Smooth muscle cell (in vitro differentiated cells): ENCODE measurements around the gene TSC22D2. TPM values are rescaled to one million over a fixed set of nuclear protein-coding genes. Genes with fewer than 3 reads are reported as not detected.

ENCODE experiments used
- DNase-seq: peaks from one replicate; lab custom pipeline; 2025; ENCODE audit not compliant: unreplicated experiment; lab: John Stamatoyannopoulos, UW
- H2AFZ ChIP-seq: fragments of 200-600 bp; sonication (generic); 2 replicates; pipeline ENCODE4 v1.6.0; 2016; ENCODE audit warnings: antibody characterized with exemption, low read depth, mild to moderate bottlenecking
- H3F3A ChIP-seq: fragments of 200-600 bp; sonication (generic); 2 replicates; pipeline ENCODE4 v1.6.0; 2017; ENCODE audit warnings: antibody characterized with exemption, low read depth
- H3K27ac ChIP-seq: fragments of 200-600 bp; sonication (generic); 2 replicates; pipeline ENCODE4 v1.5.1; 2016; ENCODE audit warnings: low read depth, mild to moderate bottlenecking
- H3K27me3 ChIP-seq: fragments of 200-600 bp; sonication (generic); 2 replicates; pipeline ENCODE4 v1.6.1; 2016; ENCODE audit warnings: low read depth, mild to moderate bottlenecking
- H3K36me3 ChIP-seq: fragments of 200-600 bp; sonication (generic); 2 replicates; pipeline ENCODE4 v1.5.1; 2016; ENCODE audit warnings: low read depth
- H3K4me1 ChIP-seq: fragments of 200-600 bp; sonication (generic); 2 replicates; pipeline ENCODE4 v1.5.1; 2016; ENCODE audit warnings: low read depth
- H3K4me2 ChIP-seq: fragments of 200-600 bp; sonication (generic); 2 replicates; pipeline ENCODE4 v1.6.0; 2016; ENCODE audit warnings: mild to moderate bottlenecking
- H3K4me3 ChIP-seq: fragments of 200-600 bp; sonication (generic); 2 replicates; pipeline ENCODE4 v1.5.1; 2016; ENCODE audit warnings: mild to moderate bottlenecking
- H3K79me2 ChIP-seq: fragments of 200-600 bp; sonication (generic); 2 replicates; pipeline ENCODE4 v1.6.0; 2016; ENCODE audit warnings: low read depth, mild to moderate bottlenecking
- H3K9ac ChIP-seq: fragments of 200-600 bp; sonication (generic); 2 replicates; pipeline ENCODE4 v1.6.0; 2016; ENCODE audit warnings: low read depth
- H3K9me3 ChIP-seq: fragments of 200-600 bp; sonication (generic); replicated peaks from 2 replicates; pipeline ENCODE4 v1.5.1; 2016; ENCODE audit warnings: low read depth
- H4K20me1 ChIP-seq: fragments of 200-600 bp; sonication (generic); 2 replicates; pipeline ENCODE4 v1.6.0; 2016; ENCODE audit warnings: low read depth
- WGBS: methylation state at CpG from one replicate; pipeline ENCODE4 v1.1.7; 2016; ENCODE audit warnings: low lambda C conversion rate; 5-methylcytosine and 5-hydroxymethylcytosine counted together
- polyA plus RNA-seq: library from polyadenylated mRNA; unstranded; fragments of >200 nt; fragmentation: Nextera tagmentation; extraction: Ambion mirVana; gene quantifications from 2 replicates; pipeline ENCODE4 v1.2.1, GENCODE V29; 2016
- total RNA-seq: library from RNA; depleted of rRNA; stranded (reverse); fragments of >200 nt; gene quantifications from 2 replicates; pipeline ENCODE4 v1.2.3, GENCODE V29; 2014
- TF ChIP-seq, protein P1 (sequence below): fragments of 200-600 bp; sonication (generic); IDR thresholded peaks from 2 replicates; pipeline ENCODE4 v1.5.1; 2017; ENCODE audit warnings: borderline replicate concordance, mild to moderate bottlenecking, antibody characterized with exemption; ENCODE audit not compliant: insufficient read depth, poor library complexity, severe bottlenecking

TSC22D2 gene
- total and polyA plus RNA-seq, 2 experiments from 2014 or later, result 31.7 to 37.0 TPM

DNA sequence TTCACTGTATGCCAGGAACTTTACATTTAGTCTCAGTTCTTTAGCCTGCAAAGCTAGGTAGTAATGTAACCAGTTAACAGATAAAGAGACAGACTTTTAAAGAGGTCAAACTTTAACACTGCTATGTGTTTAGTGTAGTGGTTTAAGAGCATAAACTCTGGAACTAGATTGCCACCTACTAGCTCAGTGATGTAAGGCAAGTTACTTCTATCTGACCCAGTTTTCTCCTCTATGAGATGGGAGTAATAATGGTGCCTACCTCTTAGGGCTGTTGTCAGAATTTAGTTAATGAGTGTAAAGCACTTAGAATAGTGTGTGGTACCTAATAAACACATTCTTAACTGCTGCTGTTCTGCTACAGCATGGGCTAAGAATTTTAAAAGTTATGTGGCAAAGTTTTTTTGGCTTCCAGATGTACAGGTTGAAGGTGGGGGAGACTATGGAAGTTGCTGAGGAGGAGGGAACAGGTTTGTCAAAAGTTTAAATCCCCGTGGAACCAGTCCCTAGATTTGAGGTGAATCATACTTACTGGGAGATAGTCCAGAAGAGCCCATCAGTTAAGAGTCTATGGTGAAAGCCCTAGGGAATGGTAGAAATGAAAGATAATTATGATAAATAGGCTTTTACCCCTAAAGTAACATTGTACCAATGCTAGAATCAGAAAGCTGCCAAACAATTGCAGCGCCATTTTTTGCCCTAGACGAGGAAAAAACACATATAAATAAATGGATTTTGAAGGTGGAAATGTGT is 13.9 kb downstream of the TSC22D2 start:
- no peaks in the 10 kb centered on the region for H3K9me3 ChIP-seq
- no peak overlapping the region for H3K4me3 ChIP-seq
- peaks cover 5% of the 10 kb centered on the region for H3K36me3 ChIP-seq
- WGBS, result 61% methylated on average over 3 of the region's 3 CpGs
- no peak for DNase-seq
- peak overlapping the region; percentile 43 for H3K4me2 ChIP-seq
- H4K20me1 ChIP-seq, result peaks cover 100% of the 10 kb centered on the region
- TF ChIP-seq, protein P1, sequence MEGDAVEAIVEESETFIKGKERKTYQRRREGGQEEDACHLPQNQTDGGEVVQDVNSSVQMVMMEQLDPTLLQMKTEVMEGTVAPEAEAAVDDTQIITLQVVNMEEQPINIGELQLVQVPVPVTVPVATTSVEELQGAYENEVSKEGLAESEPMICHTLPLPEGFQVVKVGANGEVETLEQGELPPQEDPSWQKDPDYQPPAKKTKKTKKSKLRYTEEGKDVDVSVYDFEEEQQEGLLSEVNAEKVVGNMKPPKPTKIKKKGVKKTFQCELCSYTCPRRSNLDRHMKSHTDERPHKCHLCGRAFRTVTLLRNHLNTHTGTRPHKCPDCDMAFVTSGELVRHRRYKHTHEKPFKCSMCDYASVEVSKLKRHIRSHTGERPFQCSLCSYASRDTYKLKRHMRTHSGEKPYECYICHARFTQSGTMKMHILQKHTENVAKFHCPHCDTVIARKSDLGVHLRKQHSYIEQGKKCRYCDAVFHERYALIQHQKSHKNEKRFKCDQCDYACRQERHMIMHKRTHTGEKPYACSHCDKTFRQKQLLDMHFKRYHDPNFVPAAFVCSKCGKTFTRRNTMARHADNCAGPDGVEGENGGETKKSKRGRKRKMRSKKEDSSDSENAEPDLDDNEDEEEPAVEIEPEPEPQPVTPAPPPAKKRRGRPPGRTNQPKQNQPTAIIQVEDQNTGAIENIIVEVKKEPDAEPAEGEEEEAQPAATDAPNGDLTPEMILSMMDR, result no peak
- no peak overlapping the region for H3K9ac ChIP-seq
- peaks cover 100% of the 10 kb centered on the region for H3K79me2 ChIP-seq
- H3K27me3 ChIP-seq, result no peaks in the 10 kb centered on the region
- peak overlapping the region; percentile 10 for H3K27ac ChIP-seq
- no peak overlapping the region for H2AFZ ChIP-seq
- no peaks in the 10 kb centered on the region for H3F3A ChIP-seq
- peaks cover 36% of the 10 kb centered on the region for H3K4me1 ChIP-seq

DNA sequence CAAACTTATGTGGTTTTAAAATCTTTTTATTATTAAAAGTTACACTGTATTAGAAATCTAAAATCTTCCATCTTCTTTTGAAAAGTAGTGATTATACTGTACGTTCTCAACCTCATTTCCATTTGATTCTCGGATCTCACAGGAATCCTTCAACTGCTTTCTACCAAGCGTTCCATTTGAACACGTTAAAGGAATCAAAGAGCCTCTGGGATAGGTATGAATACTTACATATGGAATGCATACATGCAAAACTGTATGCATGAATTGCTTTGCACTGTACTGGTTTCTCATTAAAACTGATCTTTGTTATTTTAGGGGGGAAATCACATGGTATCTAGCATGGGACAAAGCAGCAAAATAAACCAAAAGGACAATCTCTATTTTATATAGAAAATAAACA is 14.8 kb downstream of the TSC22D2 start:
- no peak overlapping the region for H3K4me3 ChIP-seq
- DNase-seq, result no peak
- no peak overlapping the region for H2AFZ ChIP-seq
- H3F3A ChIP-seq, result no peaks in the 10 kb centered on the region
- H3K4me2 ChIP-seq, result no peak overlapping the region
- H3K4me1 ChIP-seq, result peaks cover 29% of the 10 kb centered on the region
- peak overlapping the region; percentile 3 for H3K27ac ChIP-seq
- no peaks in the 10 kb centered on the region for H3K9me3 ChIP-seq
- H3K36me3 ChIP-seq, result peaks cover 5% of the 10 kb centered on the region
- TF ChIP-seq, protein P1, result no peak
- H3K9ac ChIP-seq, result no peak overlapping the region
- peaks cover 100% of the 10 kb centered on the region for H3K79me2 ChIP-seq
- WGBS, result 86% methylated on average over 4 of the region's 4 CpGs
- H4K20me1 ChIP-seq, result peaks cover 100% of the 10 kb centered on the region
- no peaks in the 10 kb centered on the region for H3K27me3 ChIP-seq

DNA sequence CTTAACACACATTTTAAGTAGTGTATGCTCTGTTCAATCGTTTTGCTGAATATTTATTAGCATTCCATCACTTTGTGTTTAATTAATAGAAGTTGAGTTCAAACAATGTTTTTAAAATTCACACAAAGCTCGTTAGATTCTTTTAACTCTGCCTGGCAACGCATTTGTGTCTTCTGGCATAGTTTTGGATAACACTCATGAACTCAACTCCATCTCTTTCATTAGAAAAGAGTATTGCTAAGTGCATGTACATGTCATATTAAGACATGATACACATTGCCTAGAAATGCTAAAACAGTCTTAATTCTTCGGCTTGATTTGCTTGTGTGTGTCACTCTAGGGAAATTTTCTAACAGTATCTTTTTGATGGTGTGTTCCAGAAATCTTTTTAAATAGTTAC is 15.7 kb downstream of the TSC22D2 start:
- no peak for DNase-seq
- no peak overlapping the region for H3K27ac ChIP-seq
- no peaks in the 10 kb centered on the region for H3F3A ChIP-seq
- H2AFZ ChIP-seq, result no peak overlapping the region
- no peak overlapping the region for H3K9ac ChIP-seq
- TF ChIP-seq, protein P1, result no peak
- H3K27me3 ChIP-seq, result no peaks in the 10 kb centered on the region
- peaks cover 100% of the 10 kb centered on the region for H4K20me1 ChIP-seq
- no peaks in the 10 kb centered on the region for H3K9me3 ChIP-seq
- H3K79me2 ChIP-seq, result peaks cover 100% of the 10 kb centered on the region
- peaks cover 5% of the 10 kb centered on the region for H3K36me3 ChIP-seq
- H3K4me1 ChIP-seq, result peaks cover 23% of the 10 kb centered on the region
- no peak overlapping the region for H3K4me2 ChIP-seq
- WGBS, result 86% methylated on average over 4 of the region's 4 CpGs
- no peak overlapping the region for H3K4me3 ChIP-seq

DNA sequence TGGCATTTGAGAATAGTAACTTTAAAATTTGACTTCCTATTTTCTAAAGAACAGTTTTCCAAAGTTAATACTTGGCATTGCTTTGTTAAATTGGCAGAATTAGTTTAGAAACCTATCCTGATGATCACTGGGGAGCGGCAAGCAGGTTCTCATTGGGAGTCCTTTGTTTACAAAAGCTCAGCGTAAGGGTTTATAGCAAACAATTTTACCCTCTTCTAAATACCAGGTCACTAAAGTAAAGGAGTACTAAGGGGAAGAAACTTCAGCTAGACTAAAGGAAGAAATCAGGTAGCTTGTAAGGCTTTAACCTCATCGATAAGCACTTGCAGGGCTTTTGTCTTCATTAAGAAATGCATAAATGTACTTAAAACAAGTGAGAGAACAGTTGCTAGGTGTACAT is 18.2 kb downstream of the TSC22D2 start:
- H3K9ac ChIP-seq, result no peak overlapping the region
- H3K27me3 ChIP-seq, result no peaks in the 10 kb centered on the region
- TF ChIP-seq, protein P1, result no peak
- peaks cover 100% of the 10 kb centered on the region for H4K20me1 ChIP-seq
- no peak overlapping the region for H2AFZ ChIP-seq
- DNase-seq, result no peak
- peaks cover 99% of the 10 kb centered on the region for H3K79me2 ChIP-seq
- no peak overlapping the region for H3K4me3 ChIP-seq
- H3K36me3 ChIP-seq, result peaks cover 5% of the 10 kb centered on the region
- no peak overlapping the region for H3K4me2 ChIP-seq
- no peak overlapping the region for H3K27ac ChIP-seq
- WGBS, result 99% methylated on average over 3 of the region's 3 CpGs
- no peaks in the 10 kb centered on the region for H3F3A ChIP-seq
- no peaks in the 10 kb centered on the region for H3K9me3 ChIP-seq
- peaks cover 5% of the 10 kb centered on the region for H3K4me1 ChIP-seq
